NCI-H82 (cell line): Measurements from ENCODE around the gene E2F4.

Experiments used
- DNase-seq: peaks from one replicate; lab custom pipeline; 2025; lab: John Stamatoyannopoulos, UW

E2F4 gene

GRCh38 chr16:67191995-67192681 lies at the start of gene E2F4:
Gene E2F4, plus strand, starts transcription at chr16:67192155. Its CDS starts 73 bp downstream, at chr16:67192228.
- peak; percentile 92 for DNase-seq

GRCh38 chr16:67142342-67142741 lies 49.6 kb upstream of the E2F4 start:
- DNase-seq: no peak

- DNase-seq: no peak
Measured at GRCh38 chr16:67144943-67145342, 47.0 kb upstream of the E2F4 start.

- DNase-seq: no peak
Measured at GRCh38 chr16:67145746-67146145, 46.2 kb upstream of the E2F4 start.

GRCh38 chr16:67146523-67147357 lies 45.2 kb upstream of the E2F4 start:
- DNase-seq: no peak

- no peak for DNase-seq
Measured at GRCh38 chr16:67147437-67148140, 44.4 kb upstream of the E2F4 start.

GRCh38 chr16:67148221-67148620 lies 43.7 kb upstream of the E2F4 start:
- DNase-seq: no peak

- no peak for DNase-seq
Measured at GRCh38 chr16:67148656-67149275, 43.2 kb upstream of the E2F4 start.

GRCh38 chr16:67149276-67150046 lies 42.5 kb upstream of the E2F4 start:
- no peak for DNase-seq

- DNase-seq: peak; percentile 81
Measured at GRCh38 chr16:67150047-67150832, 41.7 kb upstream of the E2F4 start.

GRCh38 chr16:67150833-67151396 lies 41.0 kb upstream of the E2F4 start, which contains the start of gene B3GNT9:
Gene B3GNT9, minus strand, starts transcription at chr16:67150998. Its CDS starts 513 bp downstream, at chr16:67150485.
- peak; percentile 69 for DNase-seq

- DNase-seq: peak; percentile 27
Measured at GRCh38 chr16:67151431-67152097, 40.4 kb upstream of the E2F4 start.

- DNase-seq: no peak
Measured at GRCh38 chr16:67154578-67155294, 37.2 kb upstream of the E2F4 start.

GRCh38 chr16:67155295-67156142 lies 36.4 kb upstream of the E2F4 start:
- peak; percentile 78 for DNase-seq

GRCh38 chr16:67156143-67156844 lies 35.7 kb upstream of the E2F4 start:
- DNase-seq: no peak

GRCh38 chr16:67157106-67157748 lies 34.7 kb upstream of the E2F4 start:
- no peak for DNase-seq
